Esophagus squamous epithelium (tissue), 4 donors: Measurements from ENCODE around the gene ABCA6.

Source experiments
- POLR2A ChIP-seq, 4 donors: fragments of 450-650 bp; IDR thresholded peaks; one replicate each; pipeline ENCODE4 v1.6.1; 2017; ENCODE audit warnings: antibody characterized with exemption in 4 of 4, mild to moderate bottlenecking in 4 of 4, moderate library complexity in 3 of 4
- TF ChIP-seq, protein P1 (sequence below), 6 experiments: fragments of 450-650 bp in 4 of 6; fragments of 200-600 bp in 2 of 6; sonication (generic) in 2 of 6; IDR thresholded peaks; one replicate each; pipeline ENCODE4 v1.5.1; 2016 to 2019; ENCODE audit warnings: antibody characterized with exemption in 6 of 6, mild to moderate bottlenecking in 4 of 6, moderate library complexity in 4 of 6

DNA sequence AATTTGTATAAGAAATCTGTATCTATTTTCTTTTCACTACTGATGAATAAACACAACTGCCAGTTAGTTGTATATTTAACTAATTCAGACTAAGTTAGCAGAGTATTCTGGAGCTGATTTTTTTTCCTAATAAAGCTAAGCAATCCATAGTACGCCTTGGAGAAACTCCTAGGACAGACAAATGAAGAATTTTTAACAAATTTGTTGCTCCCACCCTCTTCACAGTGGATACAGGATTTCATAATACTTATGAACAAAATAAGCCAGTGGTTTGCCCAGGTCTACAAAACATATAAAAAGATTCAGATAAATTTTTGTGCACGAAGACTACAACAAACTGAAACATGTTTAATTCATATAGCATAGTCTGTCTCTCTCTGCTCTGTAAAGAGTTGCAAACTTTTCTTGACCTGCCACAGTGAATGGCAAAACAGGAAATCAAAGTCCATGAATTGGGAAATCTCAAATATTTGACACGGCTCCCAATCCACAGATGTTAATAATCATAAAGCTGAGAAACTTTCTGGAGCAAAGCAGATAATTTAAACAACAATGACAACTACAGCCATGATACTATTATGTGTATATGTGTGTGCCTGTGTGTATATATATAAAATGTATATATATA lies 594 bp upstream of the ABCA6 start:
- TF ChIP-seq, protein P1, sequence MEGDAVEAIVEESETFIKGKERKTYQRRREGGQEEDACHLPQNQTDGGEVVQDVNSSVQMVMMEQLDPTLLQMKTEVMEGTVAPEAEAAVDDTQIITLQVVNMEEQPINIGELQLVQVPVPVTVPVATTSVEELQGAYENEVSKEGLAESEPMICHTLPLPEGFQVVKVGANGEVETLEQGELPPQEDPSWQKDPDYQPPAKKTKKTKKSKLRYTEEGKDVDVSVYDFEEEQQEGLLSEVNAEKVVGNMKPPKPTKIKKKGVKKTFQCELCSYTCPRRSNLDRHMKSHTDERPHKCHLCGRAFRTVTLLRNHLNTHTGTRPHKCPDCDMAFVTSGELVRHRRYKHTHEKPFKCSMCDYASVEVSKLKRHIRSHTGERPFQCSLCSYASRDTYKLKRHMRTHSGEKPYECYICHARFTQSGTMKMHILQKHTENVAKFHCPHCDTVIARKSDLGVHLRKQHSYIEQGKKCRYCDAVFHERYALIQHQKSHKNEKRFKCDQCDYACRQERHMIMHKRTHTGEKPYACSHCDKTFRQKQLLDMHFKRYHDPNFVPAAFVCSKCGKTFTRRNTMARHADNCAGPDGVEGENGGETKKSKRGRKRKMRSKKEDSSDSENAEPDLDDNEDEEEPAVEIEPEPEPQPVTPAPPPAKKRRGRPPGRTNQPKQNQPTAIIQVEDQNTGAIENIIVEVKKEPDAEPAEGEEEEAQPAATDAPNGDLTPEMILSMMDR (IDR thresholded peaks at IDR 0.05): no peak
- TF ChIP-seq POLR2A (IDR thresholded peaks at IDR 0.05): no peak
